HK-2 (cell line): ENCODE data around the gene CDK17.
A peak's percentile ranks its signal among the peaks of the same experiment; 100 is the strongest.
"Not testable (repeated sequence)": the region's sequence is repeated elsewhere in the genome, so short reads cannot be mapped to it uniquely, and the experiment has no call there.

Experiments used
- DNase-seq: peaks from one replicate; pipeline ENCODE4 v3.0.0-alpha.2; 2018; ENCODE audit not compliant: unreplicated experiment

CDK17 gene

GRCh38 chr12:96399919-96400630, at the start of gene CDK17:
Gene CDK17 (minus strand): TSS chr12:96400439. CDS start chr12:96334836, 65,603 bp downstream.
- peak; percentile 80 for DNase-seq

- no peak for DNase-seq
These were observed 48.1 kb upstream of the CDK17 start for GRCh38 chr12:96448300-96448699.

DNA sequence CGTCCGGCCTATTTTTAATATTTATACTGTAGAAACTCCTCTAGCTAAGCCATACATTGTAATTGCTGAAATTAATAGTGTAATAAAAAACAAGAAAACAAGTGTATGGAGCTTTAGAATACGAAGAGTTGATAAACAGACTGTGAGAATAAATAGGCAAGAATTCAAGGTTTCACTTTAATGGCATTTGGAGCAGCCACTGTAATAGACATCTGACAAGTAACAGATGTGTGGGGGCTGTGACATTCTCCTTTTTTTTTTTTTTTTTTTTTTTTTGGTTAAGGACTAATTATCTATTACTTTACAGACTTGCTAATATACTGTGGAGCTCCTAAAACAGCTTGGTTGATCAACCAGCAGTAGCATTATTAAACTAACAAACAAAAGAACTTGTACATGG, 47.0 kb upstream of the CDK17 start:
- no peak for DNase-seq

DNA sequence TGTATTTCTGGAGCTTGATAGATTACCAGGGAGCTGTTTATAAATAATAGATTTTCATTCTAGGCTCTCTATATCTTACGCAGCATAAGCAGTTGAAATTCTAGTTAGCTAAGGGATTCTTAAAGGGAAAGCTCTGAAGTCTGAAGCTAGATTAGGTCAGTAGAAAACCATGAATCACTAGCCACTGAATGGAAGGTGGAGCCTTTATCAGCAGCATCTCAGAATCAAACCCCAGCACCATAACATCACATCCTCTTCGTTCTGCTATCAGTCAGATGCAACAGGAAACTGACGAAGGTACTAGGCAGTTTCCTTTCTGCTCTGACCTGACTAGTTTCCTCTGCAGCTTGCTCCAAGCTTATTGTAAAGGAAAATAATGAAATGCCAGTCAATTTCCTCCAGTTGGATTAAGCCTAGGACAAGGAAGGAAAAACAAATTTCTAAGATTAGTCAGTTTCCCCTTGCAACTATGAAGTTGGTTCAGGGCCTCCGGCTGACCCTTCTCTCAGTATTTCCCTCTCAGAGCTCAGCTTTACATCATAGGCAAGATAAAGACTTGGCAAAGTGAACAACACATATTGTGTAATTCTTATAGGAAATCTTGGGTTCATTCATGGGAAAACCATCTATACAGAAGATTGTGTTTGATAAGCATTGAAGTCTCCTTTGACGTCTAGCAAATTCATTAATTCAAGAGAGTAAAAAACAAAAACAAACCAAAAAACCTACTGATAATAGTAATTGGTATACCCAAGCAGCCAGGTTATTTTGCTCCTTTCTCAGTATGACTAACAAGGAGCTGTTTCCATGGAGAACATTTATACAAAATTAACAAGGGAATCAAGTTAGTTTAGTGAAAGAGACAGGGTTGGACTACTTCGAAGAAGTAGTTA, 45.7 kb upstream of the CDK17 start:
- DNase-seq, result no peak

DNA sequence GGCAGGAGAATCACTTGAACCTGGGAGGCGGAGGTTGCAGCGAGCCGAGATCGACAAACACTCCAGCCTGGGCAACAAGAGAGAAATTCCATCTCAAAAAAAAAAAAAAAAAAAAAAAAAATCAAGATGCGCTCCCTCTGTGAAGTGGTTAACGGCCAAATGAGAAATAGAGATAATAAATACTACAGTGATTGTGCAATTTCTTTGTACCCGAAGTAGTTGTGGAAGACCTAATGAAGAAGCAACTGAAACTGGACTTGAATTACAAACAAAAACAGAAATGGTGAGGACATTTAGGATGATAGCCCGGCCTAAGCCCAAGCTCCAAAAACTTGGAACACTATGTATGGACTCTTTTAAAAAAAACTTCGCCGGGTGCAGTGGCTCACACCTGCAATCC, 44.2 kb upstream of the CDK17 start:
- DNase-seq, result no peak

DNA sequence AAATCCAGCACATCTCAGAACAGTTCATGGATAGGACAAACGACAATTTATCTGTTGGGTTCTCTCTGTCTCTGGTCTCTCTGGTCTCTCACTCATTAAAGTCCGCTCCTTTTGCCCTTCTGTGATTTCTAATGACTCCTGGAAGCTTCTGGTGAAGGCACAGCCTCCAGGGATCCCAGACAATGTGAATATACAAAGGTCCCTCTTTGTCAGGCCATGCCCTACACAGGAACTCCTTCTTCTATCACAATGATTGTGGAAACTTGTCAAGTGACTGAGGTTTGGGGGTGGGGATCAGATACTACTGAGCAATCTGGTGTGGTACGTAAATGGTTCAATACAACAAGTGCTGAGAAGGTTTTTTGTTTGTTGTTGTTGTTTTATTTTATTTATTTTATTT, 42.7 kb upstream of the CDK17 start:
- DNase-seq, result no peak

DNA sequence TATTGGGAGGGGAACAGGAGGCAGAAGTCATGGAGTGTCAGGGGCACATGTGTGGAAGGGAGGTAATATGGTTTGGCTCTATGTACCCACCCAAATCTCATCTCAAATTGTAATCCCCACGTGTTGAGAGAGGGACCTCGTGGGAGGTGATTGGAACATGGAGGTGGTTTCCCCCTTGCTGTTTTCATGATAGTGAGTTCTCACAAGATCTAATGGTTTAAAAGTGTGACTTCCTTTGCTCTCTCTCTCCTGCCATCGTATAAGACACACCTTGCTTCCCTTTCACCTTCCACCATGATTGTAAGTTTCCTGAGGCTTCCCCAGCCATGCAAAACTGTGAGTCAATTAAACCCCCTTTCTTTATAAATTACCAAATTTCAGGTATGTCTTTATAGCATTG, 41.6 kb upstream of the CDK17 start:
- DNase-seq, result no peak

- DNase-seq, result no peak
These were observed 38.1 kb upstream of the CDK17 start for GRCh38 chr12:96438330-96438729.

- DNase-seq, result no peak
These were observed 36.9 kb upstream of the CDK17 start for GRCh38 chr12:96437171-96437445.

DNA sequence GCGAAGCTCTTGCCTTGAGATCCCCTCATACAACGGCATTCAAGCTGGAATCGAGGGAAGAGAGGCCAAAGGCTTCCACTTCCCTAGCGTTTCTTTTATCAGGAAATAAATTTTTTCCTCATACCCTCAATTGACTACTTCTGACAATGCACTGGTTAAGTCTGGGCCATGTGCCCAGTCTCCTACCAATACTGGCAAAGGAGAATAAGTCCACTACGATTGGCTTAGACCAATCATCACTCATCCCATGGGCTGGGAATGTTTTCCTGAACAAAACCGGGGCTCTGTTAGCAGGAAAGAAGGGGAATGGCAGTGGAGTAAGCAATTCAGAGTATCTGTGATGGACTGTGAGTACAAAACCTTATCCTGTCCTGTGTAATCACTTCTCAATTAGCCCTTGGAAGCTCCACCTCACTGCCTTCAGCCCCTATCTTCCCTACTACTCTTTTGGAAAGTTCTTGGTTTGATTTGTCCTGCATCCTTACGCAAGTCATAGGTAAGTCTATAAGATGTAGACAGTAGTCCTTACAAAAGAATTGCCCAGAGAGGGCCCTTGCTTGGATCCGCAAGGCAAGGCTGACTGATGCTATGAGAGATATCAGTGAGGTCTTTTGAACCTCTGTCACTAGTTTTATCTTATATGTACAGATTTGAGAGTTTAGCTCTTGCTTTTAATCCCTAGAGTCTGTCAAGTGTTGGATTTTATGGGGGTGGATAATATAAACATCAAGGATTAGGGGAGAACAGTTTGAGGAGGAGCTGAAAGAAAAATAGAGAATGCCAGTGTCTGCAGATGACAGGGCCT, 36.3 kb upstream of the CDK17 start:
- no peak for DNase-seq

DNA sequence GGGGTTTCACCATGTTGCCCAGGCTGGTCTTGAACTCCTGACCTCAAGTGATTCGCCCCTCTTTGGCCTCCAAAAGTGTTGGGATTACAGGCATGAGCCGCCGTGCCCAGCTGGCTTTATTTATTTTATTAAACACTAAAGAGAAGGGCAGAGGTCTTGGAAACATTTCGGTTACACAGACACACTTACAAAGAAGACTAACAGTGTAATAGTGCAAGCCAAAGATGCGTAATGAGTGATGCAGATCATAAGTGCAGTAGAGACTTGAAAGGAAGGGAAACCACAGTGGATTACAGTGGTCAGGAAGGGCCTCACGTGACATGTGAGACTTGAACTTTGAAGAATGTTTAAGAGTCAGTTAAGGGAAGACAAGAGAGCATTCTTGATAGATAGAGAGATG, 33.9 kb upstream of the CDK17 start:
- peak; percentile 29 for DNase-seq

DNA sequence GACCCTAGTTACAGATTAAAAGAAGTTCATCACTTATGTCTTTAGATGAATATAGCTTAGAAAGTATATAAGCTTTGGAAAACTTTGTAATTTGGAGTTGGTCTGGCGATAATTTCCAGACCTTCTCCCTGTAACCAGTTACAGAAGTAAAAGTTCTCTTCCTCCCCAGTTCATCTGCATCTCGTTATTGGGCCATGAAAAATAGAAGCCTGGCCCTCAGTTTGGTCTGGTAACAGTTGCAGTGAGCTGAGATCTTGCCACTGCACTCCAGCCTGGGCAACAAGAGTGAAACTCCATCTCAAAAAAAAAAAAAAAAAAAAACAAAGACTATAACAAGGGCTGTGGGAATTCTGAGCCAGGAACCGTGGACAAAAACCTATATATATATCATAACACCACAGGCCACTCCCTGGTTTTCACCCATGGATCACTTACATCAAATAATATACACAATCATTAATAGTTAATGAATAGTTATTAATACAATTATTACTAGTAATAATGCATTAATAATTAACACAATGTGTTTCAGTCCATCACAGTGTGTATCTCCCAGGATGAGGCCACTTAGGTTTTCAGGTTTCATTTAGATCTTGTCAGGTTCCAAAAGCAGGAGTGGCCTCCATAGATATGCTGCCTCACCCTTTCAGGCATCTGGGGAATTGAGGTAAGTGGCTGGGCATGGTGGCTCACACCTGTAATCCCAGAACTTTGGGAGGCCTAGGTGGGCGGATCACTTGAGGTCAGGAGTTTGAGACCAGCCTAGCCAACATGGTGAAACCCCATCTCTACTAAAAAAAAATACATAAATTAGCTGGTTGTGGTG, 32.5 kb upstream of the CDK17 start:
- not testable (repeated sequence) for DNase-seq

DNA sequence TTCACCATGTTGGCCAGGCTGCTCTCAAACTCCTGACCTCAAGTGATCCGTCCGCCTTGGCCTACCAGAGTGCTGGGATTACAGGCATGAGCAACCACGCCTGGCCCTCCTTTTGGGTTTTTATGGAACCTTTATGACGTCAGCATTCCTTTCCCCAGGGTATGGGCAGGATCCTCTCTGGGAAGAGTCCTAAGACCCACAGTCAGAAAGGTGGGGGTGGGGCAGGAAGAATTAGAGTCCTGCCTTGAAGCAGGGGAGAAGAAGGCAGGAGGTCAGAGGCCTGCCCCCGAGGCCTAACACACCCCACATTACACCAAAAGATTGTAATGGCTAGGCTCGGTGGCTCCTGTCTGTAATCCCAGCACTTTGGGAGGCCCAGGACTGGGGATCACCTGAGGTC, 30.8 kb upstream of the CDK17 start:
- peak; percentile 45 for DNase-seq

GRCh38 chr12:96427269-96427729, 27.1 kb upstream of the CDK17 start:
- DNase-seq, result peak; percentile 81

GRCh38 chr12:96425951-96426350, 25.7 kb upstream of the CDK17 start:
- no peak for DNase-seq

GRCh38 chr12:96425321-96425720, 25.1 kb upstream of the CDK17 start:
- no peak for DNase-seq

GRCh38 chr12:96424601-96425000, 24.4 kb upstream of the CDK17 start:
- no peak for DNase-seq

- DNase-seq, result no peak
These were observed 22.0 kb upstream of the CDK17 start for GRCh38 chr12:96422192-96422591.

DNA sequence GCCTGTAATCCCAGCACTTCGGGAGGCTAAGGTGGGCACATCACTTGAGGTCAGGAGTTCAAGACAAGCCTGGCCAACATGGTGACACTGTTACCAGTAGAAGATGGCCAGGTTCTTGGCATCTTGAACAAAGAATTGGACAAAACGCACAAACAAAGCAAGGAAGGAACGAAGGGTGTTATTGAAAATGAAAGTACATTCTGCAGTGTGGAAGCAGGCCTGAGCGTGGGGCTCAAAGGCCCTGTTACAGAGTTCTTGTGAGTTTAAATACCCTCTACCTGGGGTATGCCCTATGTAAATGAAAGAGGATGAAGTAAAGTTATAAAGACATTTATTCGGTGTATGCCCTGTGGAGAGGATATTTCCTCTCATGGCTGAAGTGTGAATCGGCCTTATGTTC, 20.8 kb upstream of the CDK17 start:
- no peak for DNase-seq

DNA sequence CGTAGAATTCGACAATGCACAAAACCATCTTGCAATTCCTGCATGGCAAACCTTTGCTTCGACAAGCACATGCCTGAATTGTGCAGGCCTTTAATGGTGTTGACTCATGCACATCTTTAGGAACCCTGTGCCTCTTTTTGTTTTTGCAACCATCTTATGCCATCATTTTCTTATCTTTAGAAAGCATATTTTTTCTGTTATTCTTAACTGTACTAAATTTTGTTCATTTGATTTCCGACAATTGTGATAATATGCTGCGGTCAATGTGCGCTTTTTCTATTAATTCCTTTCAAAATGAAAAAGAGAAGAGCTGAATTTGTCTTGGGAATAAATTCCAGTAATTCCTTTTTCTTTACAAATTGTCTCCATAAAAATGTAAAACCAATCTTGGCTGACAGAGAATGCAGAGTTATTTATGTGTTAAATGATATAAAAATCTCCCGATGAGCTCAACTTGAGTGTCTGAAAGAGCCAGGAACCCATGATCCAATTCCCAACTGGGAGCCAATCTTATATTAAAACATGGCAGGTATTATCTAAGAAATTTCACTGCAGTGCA, 20.1 kb upstream of the CDK17 start:
- DNase-seq, result no peak

DNA sequence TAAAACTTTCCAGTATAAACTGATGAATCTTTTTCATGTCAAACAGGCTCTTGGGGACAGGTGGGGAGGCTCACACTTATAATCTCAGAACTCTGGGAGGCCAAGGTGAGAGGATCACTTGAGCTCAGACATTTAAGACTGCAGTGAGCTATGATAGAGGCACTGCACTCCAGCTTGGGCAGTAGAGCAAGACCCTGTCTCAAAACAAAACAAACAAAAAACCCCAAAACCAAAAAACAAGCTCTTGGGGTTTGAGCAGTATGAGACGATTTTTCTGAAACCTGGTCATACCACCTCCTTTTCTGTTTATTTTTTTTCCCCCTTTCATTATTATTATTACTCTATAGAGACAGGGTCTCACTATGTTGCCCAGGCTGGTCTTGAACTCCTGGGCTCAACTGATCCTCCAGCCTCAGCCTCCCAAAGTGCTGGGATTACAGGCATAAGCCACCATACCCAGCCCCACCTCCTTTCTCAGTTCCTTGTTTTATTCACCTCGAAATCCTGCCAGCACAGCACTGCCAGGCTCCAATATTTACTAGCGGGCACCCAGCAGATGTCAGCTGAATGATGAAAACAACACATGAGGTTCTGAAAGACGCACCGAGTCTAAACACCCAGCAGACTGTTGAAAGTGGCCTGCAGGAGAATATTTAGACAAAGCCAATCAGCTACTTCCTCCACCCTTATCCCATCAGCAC, 19.5 kb upstream of the CDK17 start:
- no peak for DNase-seq
